ENCODE results near the gene ELF5.

The ELF5 gene

DNA sequence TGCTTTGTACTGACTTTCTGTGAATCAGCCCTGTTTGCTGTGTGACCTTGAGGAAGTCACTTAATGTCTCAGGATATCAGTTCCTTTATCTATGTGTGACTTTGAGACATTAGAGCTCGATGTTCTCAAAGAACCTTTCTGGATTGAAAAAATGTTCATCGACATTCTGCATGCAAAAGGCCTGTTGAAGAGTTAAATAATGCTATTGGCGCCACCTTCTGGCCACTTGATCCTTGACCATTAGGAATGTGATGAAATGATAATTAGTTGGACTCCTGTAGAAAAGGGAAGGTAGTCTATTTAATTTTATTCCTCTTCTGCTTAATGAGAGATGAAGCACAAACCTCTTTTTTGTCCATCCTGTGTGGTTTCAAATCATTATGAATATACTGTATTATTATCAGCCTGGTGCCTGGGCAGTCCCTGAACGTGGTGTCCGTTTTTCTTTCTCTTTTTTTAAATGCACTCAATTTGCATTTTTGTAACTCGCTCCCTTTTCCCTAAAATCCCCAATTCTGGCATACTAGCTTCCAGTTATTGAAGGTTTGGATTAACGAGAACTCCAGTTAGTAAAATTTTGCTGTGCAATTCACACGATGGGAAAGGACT lies 20.7 kb downstream of the ELF5 start:
- Histone ChIP-seq H3K36me3 (ENCODE audit: insufficient read depth, low read length) (no peaks in the 10 kb centered on the region), H3K79me2 (ENCODE audit: insufficient read depth, low read length) (no peaks in the 10 kb centered on the region), H3K27me3 (ENCODE audit: insufficient read depth, low read length) (no peaks in the 10 kb centered on the region), H2AFZ (ENCODE audit: low read length) (no peak overlapping the region), H3K27ac (ENCODE audit: low read depth, low read length, poor library complexity, severe bottlenecking) (no peak overlapping the region), H3K4me1 (ENCODE audit: insufficient read depth, low read length, severe bottlenecking) (no peaks in the 10 kb centered on the region), H3K9ac (ENCODE audit: low read length) (no peak overlapping the region), H3K9me2 (ENCODE audit: low read depth, low read length) (no peaks in the 10 kb centered on the region), H3K4me3 (ENCODE audit: low read depth, low read length, poor library complexity, severe bottlenecking) (no peak overlapping the region), H3K4me2 (ENCODE audit: low read length) (no peak overlapping the region), H4K20me1 (ENCODE audit: insufficient read depth, low read length) (no peaks in the 10 kb centered on the region), H3K9me3 (ENCODE audit: low read length) (no peaks in the 10 kb centered on the region), H3F3A (ENCODE audit: insufficient read depth, low read length) (no peaks in the 10 kb centered on the region)
- no peak for TF ChIP-seq EZH2 (IDR thresholded peaks at IDR 0.05; ENCODE audit: borderline replicate concordance, low read length)
- peak; percentile 79 for TF ChIP-seq CTCF (IDR thresholded peaks at IDR 0.05; ENCODE audit: low read length)

DNA sequence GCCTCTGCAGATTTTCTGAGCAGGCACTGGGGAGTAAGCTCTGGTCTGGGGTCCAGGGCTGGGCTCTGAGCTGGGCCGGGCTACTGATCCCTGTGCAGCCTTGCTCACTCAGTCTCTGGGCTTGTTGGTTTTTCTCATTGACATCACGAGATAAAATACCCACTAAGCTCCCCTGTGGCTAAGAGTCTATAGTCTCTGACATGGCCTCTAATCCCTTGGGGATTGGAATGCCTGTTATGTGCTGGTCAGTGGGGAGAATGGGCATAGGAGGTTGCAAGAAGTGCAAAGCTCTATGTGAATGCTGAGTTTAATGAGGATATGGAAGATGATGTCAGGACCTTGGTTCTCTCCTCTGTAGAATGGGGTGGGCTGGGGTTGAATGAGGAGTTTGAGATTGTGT lies 23.3 kb downstream of the ELF5 start:
- no peaks in the 10 kb centered on the region for H3K36me3 ChIP-seq (ENCODE audit: insufficient read depth, low read length)
- H3K27me3 ChIP-seq (ENCODE audit: insufficient read depth, low read length), result no peaks in the 10 kb centered on the region
- TF ChIP-seq CTCF (IDR thresholded peaks at IDR 0.05; ENCODE audit: low read length) (no peak), EZH2 (IDR thresholded peaks at IDR 0.05; ENCODE audit: borderline replicate concordance, low read length) (no peak)
- H3K27ac ChIP-seq (ENCODE audit: low read depth, low read length, poor library complexity, severe bottlenecking), result no peak overlapping the region
- no peak overlapping the region for H3K4me3 ChIP-seq (ENCODE audit: low read depth, low read length, poor library complexity, severe bottlenecking)
- no peaks in the 10 kb centered on the region for H4K20me1 ChIP-seq (ENCODE audit: insufficient read depth, low read length)
- no peaks in the 10 kb centered on the region for H3K9me3 ChIP-seq (ENCODE audit: low read length)
- H3K9me2 ChIP-seq (ENCODE audit: low read depth, low read length), result no peaks in the 10 kb centered on the region
- H3K9ac ChIP-seq (ENCODE audit: low read length), result no peak overlapping the region
- no peaks in the 10 kb centered on the region for H3K79me2 ChIP-seq (ENCODE audit: insufficient read depth, low read length)
- no peaks in the 10 kb centered on the region for H3K4me1 ChIP-seq (ENCODE audit: insufficient read depth, low read length, severe bottlenecking)
- H2AFZ ChIP-seq (ENCODE audit: low read length), result no peak overlapping the region
- H3K4me2 ChIP-seq (ENCODE audit: low read length), result no peak overlapping the region
- no peaks in the 10 kb centered on the region for H3F3A ChIP-seq (ENCODE audit: insufficient read depth, low read length)

GRCh38 chr11:34488855-34489557 lies 24.6 kb downstream of the ELF5 start:
- TF ChIP-seq CTCF (IDR thresholded peaks at IDR 0.05; ENCODE audit: low read length) (no peak), EZH2 (IDR thresholded peaks at IDR 0.05; ENCODE audit: borderline replicate concordance, low read length) (no peak)
- H3F3A ChIP-seq (ENCODE audit: insufficient read depth, low read length), result no peaks in the 10 kb centered on the region
- H3K4me3 ChIP-seq (ENCODE audit: low read depth, low read length, poor library complexity, severe bottlenecking), result no peak overlapping the region
- no peaks in the 10 kb centered on the region for H4K20me1 ChIP-seq (ENCODE audit: insufficient read depth, low read length)
- H3K4me2 ChIP-seq (ENCODE audit: low read length), result no peak overlapping the region
- no peaks in the 10 kb centered on the region for H3K4me1 ChIP-seq (ENCODE audit: insufficient read depth, low read length, severe bottlenecking)
- H3K27me3 ChIP-seq (ENCODE audit: insufficient read depth, low read length), result no peaks in the 10 kb centered on the region
- H3K9me2 ChIP-seq (ENCODE audit: low read depth, low read length), result no peaks in the 10 kb centered on the region
- no peak overlapping the region for H3K27ac ChIP-seq (ENCODE audit: low read depth, low read length, poor library complexity, severe bottlenecking)
- H2AFZ ChIP-seq (ENCODE audit: low read length), result no peak overlapping the region
- H3K9me3 ChIP-seq (ENCODE audit: low read length), result no peaks in the 10 kb centered on the region
- H3K9ac ChIP-seq (ENCODE audit: low read length), result no peak overlapping the region
- H3K79me2 ChIP-seq (ENCODE audit: insufficient read depth, low read length), result no peaks in the 10 kb centered on the region
- no peaks in the 10 kb centered on the region for H3K36me3 ChIP-seq (ENCODE audit: insufficient read depth, low read length)

Measured in OCI-LY1 (cell line).